ENCODE data around the gene TBX4.

The TBX4 gene

DNA sequence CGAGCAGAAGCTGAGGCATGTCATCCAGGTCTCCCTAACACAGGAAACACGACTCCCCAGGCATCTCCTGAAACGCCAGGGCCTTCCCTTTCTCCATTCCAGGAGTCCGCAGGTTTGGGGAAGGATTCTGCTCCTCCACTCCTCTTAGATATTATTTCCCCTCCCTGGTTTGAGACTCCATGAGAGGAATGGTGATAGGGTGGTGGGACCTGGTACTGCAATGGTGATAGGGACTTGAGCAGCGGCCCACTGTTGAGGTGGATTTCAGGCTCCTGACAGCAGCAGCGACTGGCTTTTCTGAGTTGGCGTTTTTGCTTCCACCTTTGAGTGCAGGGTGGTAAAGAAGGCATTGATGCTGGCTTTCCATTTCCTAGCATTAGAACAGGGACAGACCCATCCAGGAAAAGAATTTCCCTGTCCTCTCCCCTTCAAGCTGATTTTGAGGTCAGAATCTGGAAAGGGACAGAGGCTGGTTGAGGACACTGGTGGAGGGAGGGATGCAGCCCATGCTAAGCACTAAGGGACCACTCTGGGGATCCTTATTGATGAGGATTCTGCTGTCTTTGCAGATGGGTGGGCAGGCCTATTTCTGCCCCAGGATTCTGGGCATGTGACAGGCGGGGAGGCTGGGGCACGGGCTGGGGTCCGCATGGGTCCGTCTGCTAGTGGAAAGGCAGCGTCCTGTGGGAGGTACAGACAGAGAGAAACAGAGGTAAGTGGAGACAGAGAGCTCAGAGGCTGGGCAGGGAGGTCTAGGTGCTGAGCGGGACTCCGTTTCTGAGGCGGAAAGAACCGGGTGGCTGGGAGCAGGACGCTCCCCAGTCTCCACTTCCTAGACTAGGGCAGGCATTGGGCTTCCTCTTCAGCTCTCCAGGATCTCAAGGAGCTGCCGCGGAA lies 1.3 kb upstream of the TBX4 start:
- no peak overlapping the region for H3K4me3 ChIP-seq (ENCODE audit: insufficient read depth, low read length, poor library complexity, severe bottlenecking)
- TF ChIP-seq EZH2phosphoT487 (conservative IDR thresholded peaks at IDR 0.05; ENCODE audit: low read length): no peak
- TF ChIP-seq, protein P1, sequence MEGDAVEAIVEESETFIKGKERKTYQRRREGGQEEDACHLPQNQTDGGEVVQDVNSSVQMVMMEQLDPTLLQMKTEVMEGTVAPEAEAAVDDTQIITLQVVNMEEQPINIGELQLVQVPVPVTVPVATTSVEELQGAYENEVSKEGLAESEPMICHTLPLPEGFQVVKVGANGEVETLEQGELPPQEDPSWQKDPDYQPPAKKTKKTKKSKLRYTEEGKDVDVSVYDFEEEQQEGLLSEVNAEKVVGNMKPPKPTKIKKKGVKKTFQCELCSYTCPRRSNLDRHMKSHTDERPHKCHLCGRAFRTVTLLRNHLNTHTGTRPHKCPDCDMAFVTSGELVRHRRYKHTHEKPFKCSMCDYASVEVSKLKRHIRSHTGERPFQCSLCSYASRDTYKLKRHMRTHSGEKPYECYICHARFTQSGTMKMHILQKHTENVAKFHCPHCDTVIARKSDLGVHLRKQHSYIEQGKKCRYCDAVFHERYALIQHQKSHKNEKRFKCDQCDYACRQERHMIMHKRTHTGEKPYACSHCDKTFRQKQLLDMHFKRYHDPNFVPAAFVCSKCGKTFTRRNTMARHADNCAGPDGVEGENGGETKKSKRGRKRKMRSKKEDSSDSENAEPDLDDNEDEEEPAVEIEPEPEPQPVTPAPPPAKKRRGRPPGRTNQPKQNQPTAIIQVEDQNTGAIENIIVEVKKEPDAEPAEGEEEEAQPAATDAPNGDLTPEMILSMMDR (IDR thresholded peaks at IDR 0.05; ENCODE audit: insufficient read depth, low read length, poor library complexity, severe bottlenecking): no peak
- H3K9me3 ChIP-seq (ENCODE audit: insufficient read depth, low read length): no peaks in the 10 kb centered on the region
- no peaks in the 10 kb centered on the region for H3K79me2 ChIP-seq (ENCODE audit: insufficient read depth, low read length)
- no peak overlapping the region for H2AFZ ChIP-seq (ENCODE audit: low read depth, low read length, severe bottlenecking)
- H4K20me1 ChIP-seq (ENCODE audit: low read depth, low read length): no peaks in the 10 kb centered on the region
- no peaks in the 10 kb centered on the region for H3K27me3 ChIP-seq (ENCODE audit: low read length)
- no peaks in the 10 kb centered on the region for H3F3A ChIP-seq (ENCODE audit: insufficient read depth)
- no peak overlapping the region for H3K4me2 ChIP-seq (ENCODE audit: low read depth, low read length, poor library complexity, severe bottlenecking)
- H3K36me3 ChIP-seq (ENCODE audit: low read length): no peaks in the 10 kb centered on the region
- no peak overlapping the region for H3K27ac ChIP-seq (ENCODE audit: low read depth, low read length)
- no peak overlapping the region for H3K9ac ChIP-seq (ENCODE audit: low read length)
- H3K9me2 ChIP-seq (replicated peaks; ENCODE audit: insufficient read depth, low read length): no peaks in the 10 kb centered on the region

GRCh38 chr17:61451538-61452300 lies 503 bp upstream of the TBX4 start:
- Histone ChIP-seq H3K9me3 (ENCODE audit: insufficient read depth, low read length) (no peaks in the 10 kb centered on the region), H3K9ac (ENCODE audit: low read length) (no peak overlapping the region), H3F3A (ENCODE audit: insufficient read depth) (no peaks in the 10 kb centered on the region), H4K20me1 (ENCODE audit: low read depth, low read length) (no peaks in the 10 kb centered on the region), H3K27me3 (ENCODE audit: low read length) (no peaks in the 10 kb centered on the region), H3K79me2 (ENCODE audit: insufficient read depth, low read length) (no peaks in the 10 kb centered on the region), H2AFZ (ENCODE audit: low read depth, low read length, severe bottlenecking) (no peak overlapping the region), H3K36me3 (ENCODE audit: low read length) (no peaks in the 10 kb centered on the region), H3K9me2 (replicated peaks; ENCODE audit: insufficient read depth, low read length) (no peaks in the 10 kb centered on the region), H3K27ac (ENCODE audit: low read depth, low read length) (no peak overlapping the region), H3K4me2 (ENCODE audit: low read depth, low read length, poor library complexity, severe bottlenecking) (no peak overlapping the region), H3K4me3 (ENCODE audit: insufficient read depth, low read length, poor library complexity, severe bottlenecking) (no peak overlapping the region)
- TF ChIP-seq EZH2phosphoT487 (conservative IDR thresholded peaks at IDR 0.05; ENCODE audit: low read length): no peak
- TF ChIP-seq, protein P1 (IDR thresholded peaks at IDR 0.05; ENCODE audit: insufficient read depth, low read length, poor library complexity, severe bottlenecking): no peak

GRCh38 chr17:61453566-61454380 lies 1.6 kb downstream of the TBX4 start:
- Histone ChIP-seq H3K9ac (ENCODE audit: low read length) (no peak overlapping the region), H3K4me3 (ENCODE audit: insufficient read depth, low read length, poor library complexity, severe bottlenecking) (no peak overlapping the region), H3K36me3 (ENCODE audit: low read length) (no peaks in the 10 kb centered on the region), H2AFZ (ENCODE audit: low read depth, low read length, severe bottlenecking) (no peak overlapping the region), H4K20me1 (ENCODE audit: low read depth, low read length) (no peaks in the 10 kb centered on the region), H3K9me2 (replicated peaks; ENCODE audit: insufficient read depth, low read length) (no peaks in the 10 kb centered on the region), H3K27ac (ENCODE audit: low read depth, low read length) (no peak overlapping the region), H3F3A (ENCODE audit: insufficient read depth) (no peaks in the 10 kb centered on the region), H3K9me3 (ENCODE audit: insufficient read depth, low read length) (no peaks in the 10 kb centered on the region), H3K27me3 (ENCODE audit: low read length) (no peaks in the 10 kb centered on the region), H3K79me2 (ENCODE audit: insufficient read depth, low read length) (no peaks in the 10 kb centered on the region), H3K4me2 (ENCODE audit: low read depth, low read length, poor library complexity, severe bottlenecking) (no peak overlapping the region)
- TF ChIP-seq, protein P1 (IDR thresholded peaks at IDR 0.05; ENCODE audit: insufficient read depth, low read length, poor library complexity, severe bottlenecking): no peak
- no peak for TF ChIP-seq EZH2phosphoT487 (conservative IDR thresholded peaks at IDR 0.05; ENCODE audit: low read length)
